SK-N-SH (cell line): ENCODE measurements around the gene EFCAB11.

Experiments used
- CHD2 ChIP-seq: fragments of 150-350 bp; IDR thresholded peaks from 2 replicates; pipeline ENCODE4 v1.6.1; 2018; ENCODE audit warnings: low read length; ENCODE audit not compliant: partially characterized antibody
- JUND ChIP-seq: IDR thresholded peaks from 2 replicates; pipeline ENCODE4 v1.4.0; 2012
- MEF2A ChIP-seq: IDR thresholded peaks from 2 replicates; pipeline ENCODE4 v1.4.0; 2012; ENCODE audit warnings: low read depth, borderline replicate concordance
- POLR2AphosphoS5 ChIP-seq: IDR thresholded peaks from 2 replicates; pipeline ENCODE4 v1.6.1; 2012; ENCODE audit warnings: low read depth, low read length
- RFX5 ChIP-seq: IDR thresholded peaks from 2 replicates; pipeline ENCODE4 v1.6.1; 2012; ENCODE audit warnings: mild to moderate bottlenecking, improper control_type of control experiment, low read length
- TAF1 ChIP-seq: IDR thresholded peaks from 2 replicates; pipeline ENCODE4 v1.6.1; 2012; ENCODE audit warnings: low read depth, mild to moderate bottlenecking, low read length, moderate library complexity, borderline replicate concordance
- TCF12 ChIP-seq: IDR thresholded peaks from 2 replicates; pipeline ENCODE4 v1.4.0; 2012
- YY1 ChIP-seq: IDR thresholded peaks from 2 replicates; pipeline ENCODE4 v1.4.0; 2012; ENCODE audit warnings: low read depth, mild to moderate bottlenecking
- TF ChIP-seq, protein P1 (sequence below): IDR thresholded peaks from 2 replicates; pipeline ENCODE4 v1.6.1; 2012; ENCODE audit warnings: mild to moderate bottlenecking, low read depth, low read length, moderate library complexity
- TF ChIP-seq, protein P2 (sequence below): fragments of 200-600 bp; sonication (generic); IDR thresholded peaks from 2 replicates; pipeline ENCODE4 v1.6.1; 2017; ENCODE audit warnings: antibody characterized with exemption, mild to moderate bottlenecking, moderate library complexity
- TF ChIP-seq, protein P3 (sequence below): IDR thresholded peaks from 2 replicates; pipeline ENCODE4 v1.4.0; 2012; ENCODE audit warnings: low read depth
- TF ChIP-seq, protein P4 (sequence below): IDR thresholded peaks from 2 replicates; pipeline ENCODE4 v1.4.0; 2012; ENCODE audit warnings: low read depth, borderline replicate concordance

DNA sequence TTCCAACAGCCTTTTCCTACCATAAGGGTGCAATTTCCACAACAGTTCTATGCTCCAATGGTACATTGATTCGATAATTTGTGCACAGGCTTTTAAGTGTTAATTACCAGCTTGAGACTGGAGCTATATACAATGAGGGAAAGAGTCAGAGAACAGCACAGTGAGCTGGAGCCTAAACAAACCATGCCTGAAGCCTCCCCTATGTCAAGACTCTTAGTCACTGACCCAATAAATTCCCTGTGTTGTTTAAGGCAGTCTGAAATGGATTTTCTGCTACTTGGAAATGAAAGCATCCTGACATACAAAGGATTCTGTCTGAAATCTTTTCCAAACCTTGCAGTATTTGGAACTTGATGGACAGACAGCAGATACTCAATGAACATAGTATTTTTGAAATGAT, 149.0 kb downstream of the EFCAB11 start:
- TF ChIP-seq MEF2A: no peak
- TF ChIP-seq, protein P1, sequence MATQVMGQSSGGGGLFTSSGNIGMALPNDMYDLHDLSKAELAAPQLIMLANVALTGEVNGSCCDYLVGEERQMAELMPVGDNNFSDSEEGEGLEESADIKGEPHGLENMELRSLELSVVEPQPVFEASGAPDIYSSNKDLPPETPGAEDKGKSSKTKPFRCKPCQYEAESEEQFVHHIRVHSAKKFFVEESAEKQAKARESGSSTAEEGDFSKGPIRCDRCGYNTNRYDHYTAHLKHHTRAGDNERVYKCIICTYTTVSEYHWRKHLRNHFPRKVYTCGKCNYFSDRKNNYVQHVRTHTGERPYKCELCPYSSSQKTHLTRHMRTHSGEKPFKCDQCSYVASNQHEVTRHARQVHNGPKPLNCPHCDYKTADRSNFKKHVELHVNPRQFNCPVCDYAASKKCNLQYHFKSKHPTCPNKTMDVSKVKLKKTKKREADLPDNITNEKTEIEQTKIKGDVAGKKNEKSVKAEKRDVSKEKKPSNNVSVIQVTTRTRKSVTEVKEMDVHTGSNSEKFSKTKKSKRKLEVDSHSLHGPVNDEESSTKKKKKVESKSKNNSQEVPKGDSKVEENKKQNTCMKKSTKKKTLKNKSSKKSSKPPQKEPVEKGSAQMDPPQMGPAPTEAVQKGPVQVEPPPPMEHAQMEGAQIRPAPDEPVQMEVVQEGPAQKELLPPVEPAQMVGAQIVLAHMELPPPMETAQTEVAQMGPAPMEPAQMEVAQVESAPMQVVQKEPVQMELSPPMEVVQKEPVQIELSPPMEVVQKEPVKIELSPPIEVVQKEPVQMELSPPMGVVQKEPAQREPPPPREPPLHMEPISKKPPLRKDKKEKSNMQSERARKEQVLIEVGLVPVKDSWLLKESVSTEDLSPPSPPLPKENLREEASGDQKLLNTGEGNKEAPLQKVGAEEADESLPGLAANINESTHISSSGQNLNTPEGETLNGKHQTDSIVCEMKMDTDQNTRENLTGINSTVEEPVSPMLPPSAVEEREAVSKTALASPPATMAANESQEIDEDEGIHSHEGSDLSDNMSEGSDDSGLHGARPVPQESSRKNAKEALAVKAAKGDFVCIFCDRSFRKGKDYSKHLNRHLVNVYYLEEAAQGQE: no peak
- TF ChIP-seq CHD2: no peak
- TF ChIP-seq, protein P2, sequence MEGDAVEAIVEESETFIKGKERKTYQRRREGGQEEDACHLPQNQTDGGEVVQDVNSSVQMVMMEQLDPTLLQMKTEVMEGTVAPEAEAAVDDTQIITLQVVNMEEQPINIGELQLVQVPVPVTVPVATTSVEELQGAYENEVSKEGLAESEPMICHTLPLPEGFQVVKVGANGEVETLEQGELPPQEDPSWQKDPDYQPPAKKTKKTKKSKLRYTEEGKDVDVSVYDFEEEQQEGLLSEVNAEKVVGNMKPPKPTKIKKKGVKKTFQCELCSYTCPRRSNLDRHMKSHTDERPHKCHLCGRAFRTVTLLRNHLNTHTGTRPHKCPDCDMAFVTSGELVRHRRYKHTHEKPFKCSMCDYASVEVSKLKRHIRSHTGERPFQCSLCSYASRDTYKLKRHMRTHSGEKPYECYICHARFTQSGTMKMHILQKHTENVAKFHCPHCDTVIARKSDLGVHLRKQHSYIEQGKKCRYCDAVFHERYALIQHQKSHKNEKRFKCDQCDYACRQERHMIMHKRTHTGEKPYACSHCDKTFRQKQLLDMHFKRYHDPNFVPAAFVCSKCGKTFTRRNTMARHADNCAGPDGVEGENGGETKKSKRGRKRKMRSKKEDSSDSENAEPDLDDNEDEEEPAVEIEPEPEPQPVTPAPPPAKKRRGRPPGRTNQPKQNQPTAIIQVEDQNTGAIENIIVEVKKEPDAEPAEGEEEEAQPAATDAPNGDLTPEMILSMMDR: no peak
- TF ChIP-seq RFX5: no peak
- TF ChIP-seq TCF12: no peak
- TF ChIP-seq JUND: no peak
- TF ChIP-seq, protein P3, sequence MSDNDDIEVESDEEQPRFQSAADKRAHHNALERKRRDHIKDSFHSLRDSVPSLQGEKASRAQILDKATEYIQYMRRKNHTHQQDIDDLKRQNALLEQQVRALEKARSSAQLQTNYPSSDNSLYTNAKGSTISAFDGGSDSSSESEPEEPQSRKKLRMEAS: no peak
- no peak for TF ChIP-seq YY1
- no peak for TF ChIP-seq POLR2AphosphoS5
- TF ChIP-seq, protein P4, sequence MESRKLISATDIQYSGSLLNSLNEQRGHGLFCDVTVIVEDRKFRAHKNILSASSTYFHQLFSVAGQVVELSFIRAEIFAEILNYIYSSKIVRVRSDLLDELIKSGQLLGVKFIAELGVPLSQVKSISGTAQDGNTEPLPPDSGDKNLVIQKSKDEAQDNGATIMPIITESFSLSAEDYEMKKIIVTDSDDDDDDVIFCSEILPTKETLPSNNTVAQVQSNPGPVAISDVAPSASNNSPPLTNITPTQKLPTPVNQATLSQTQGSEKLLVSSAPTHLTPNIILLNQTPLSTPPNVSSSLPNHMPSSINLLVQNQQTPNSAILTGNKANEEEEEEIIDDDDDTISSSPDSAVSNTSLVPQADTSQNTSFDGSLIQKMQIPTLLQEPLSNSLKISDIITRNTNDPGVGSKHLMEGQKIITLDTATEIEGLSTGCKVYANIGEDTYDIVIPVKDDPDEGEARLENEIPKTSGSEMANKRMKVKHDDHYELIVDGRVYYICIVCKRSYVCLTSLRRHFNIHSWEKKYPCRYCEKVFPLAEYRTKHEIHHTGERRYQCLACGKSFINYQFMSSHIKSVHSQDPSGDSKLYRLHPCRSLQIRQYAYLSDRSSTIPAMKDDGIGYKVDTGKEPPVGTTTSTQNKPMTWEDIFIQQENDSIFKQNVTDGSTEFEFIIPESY: no peak
- no peak for TF ChIP-seq TAF1
